ENCODE measurements around the gene USP15.

USP15 gene

GRCh38 chr12:62305778-62306177 is 45.6 kb downstream of the USP15 start:
- Histone ChIP-seq H3K36me3 (ENCODE audit: low read length) (peaks cover 59% of the 10 kb centered on the region), H3K79me2 (ENCODE audit: insufficient read depth, low read length) (peaks cover 54% of the 10 kb centered on the region)

DNA sequence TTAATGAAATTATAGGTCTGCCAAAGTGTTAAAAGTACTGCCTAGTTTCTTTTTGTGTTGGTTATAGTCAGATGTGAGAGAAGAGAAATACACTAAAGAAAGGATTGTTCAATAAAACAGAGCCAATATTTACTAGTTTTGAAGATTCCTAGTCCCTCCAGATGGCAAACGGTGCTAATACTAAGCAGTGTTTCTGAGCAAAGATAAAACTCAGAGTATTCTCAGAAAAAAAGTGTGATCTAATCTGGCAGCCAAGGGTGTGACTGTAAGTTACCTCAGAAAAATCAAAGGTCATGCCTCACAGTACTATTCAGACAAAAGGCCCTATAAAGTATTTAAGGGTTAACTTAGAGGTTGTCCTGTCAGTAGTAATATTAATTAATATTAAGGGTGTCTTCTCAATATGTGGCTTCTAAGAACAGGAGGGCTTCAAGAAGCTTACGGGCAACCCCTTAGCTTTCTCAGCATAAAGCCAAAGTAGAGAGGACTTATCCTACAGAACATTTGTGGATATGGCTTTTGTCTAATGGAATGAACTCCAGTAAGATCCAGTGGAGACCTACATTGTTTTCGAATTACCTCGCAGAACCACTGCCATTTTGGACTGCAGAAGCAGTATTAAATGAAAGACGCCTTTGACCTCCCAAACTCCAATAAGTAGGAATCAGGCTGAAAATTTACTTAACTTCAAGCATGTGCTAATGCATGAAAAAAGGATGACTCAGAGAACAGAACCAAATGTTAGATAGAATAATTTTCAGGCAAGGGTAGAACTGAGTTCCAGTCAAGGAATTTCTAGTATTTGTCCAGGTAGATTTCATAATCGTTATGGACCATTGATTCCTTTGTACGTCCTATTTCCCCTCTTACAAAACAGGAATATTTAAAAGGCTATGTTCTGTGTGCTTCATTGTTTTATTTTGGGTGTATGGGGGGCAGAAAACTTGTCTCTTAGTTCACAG is 46.6 kb downstream of the USP15 start:
- Histone ChIP-seq H3K9me2 (replicated peaks; ENCODE audit: insufficient read depth, low read length) (no peaks in the 10 kb centered on the region), H3K36me3 (ENCODE audit: low read length) (peaks cover 51% of the 10 kb centered on the region), H3K27ac (ENCODE audit: low read depth, low read length) (no peak overlapping the region), H4K20me1 (ENCODE audit: low read depth, low read length) (peaks cover 7% of the 10 kb centered on the region; the same call in 1 of the 2 replicates), H3K27me3 (ENCODE audit: low read length) (no peaks in the 10 kb centered on the region), H3K9ac (ENCODE audit: low read length) (no peak overlapping the region), H3K79me2 (ENCODE audit: insufficient read depth, low read length) (peaks cover 53% of the 10 kb centered on the region), H3K4me2 (ENCODE audit: low read depth, low read length, poor library complexity, severe bottlenecking) (no peak overlapping the region), H3K4me3 (ENCODE audit: insufficient read depth, low read length, poor library complexity, severe bottlenecking) (no peak overlapping the region), H3F3A (ENCODE audit: insufficient read depth) (no peaks in the 10 kb centered on the region; the same call in 1 of the 2 replicates), H3K9me3 (ENCODE audit: insufficient read depth, low read length) (no peaks in the 10 kb centered on the region), H2AFZ (ENCODE audit: low read depth, low read length, severe bottlenecking) (no peak overlapping the region)
- TF ChIP-seq EZH2phosphoT487 (conservative IDR thresholded peaks at IDR 0.05; ENCODE audit: low read length) = no peak
- TF ChIP-seq CTCF (IDR thresholded peaks at IDR 0.05; ENCODE audit: insufficient read depth, low read length, poor library complexity, severe bottlenecking) = no peak

More at GRCh38 chr12:62305778-62306177, 45.6 kb downstream of the USP15 start:
- TF ChIP-seq EZH2phosphoT487 (conservative IDR thresholded peaks at IDR 0.05; ENCODE audit: low read length) (no peak), CTCF (IDR thresholded peaks at IDR 0.05; ENCODE audit: insufficient read depth, low read length, poor library complexity, severe bottlenecking) (no peak)
- Histone ChIP-seq H3K27me3 (ENCODE audit: low read length) (no peaks in the 10 kb centered on the region), H3K9ac (ENCODE audit: low read length) (no peak overlapping the region), H3K9me2 (replicated peaks; ENCODE audit: insufficient read depth, low read length) (no peaks in the 10 kb centered on the region), H4K20me1 (ENCODE audit: low read depth, low read length) (peaks cover 3% of the 10 kb centered on the region), H3K4me2 (ENCODE audit: low read depth, low read length, poor library complexity, severe bottlenecking) (no peak overlapping the region), H3K27ac (ENCODE audit: low read depth, low read length) (no peak overlapping the region), H3K9me3 (ENCODE audit: insufficient read depth, low read length) (no peaks in the 10 kb centered on the region), H2AFZ (ENCODE audit: low read depth, low read length, severe bottlenecking) (no peak overlapping the region), H3K4me3 (ENCODE audit: insufficient read depth, low read length, poor library complexity, severe bottlenecking) (no peak overlapping the region), H3F3A (ENCODE audit: insufficient read depth) (0 out of 2 replicates have a peak, but pooled peaks cover 2% of the 10 kb centered on the region)

DNA sequence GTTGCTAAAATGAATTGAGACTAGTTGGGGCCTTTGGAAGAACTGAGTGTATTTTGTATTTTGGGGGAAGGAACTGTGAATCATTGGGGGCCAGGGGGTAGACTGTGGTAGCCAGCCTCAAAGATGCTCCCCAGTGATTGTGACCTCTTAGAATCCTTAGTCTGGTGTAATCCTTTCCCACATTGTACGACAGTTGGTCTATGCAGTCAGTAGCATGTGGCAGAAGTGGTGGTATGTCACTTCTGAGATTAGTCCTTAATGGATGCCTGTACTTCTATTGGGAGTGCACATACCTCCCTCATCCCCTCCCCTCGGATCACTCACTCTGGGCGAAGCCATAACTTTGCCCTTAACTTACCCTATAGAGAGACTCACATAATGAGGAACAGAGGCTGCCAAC is 48.0 kb downstream of the USP15 start:
- no peaks in the 10 kb centered on the region for H3K9me3 ChIP-seq (ENCODE audit: insufficient read depth, low read length)
- H2AFZ ChIP-seq (ENCODE audit: low read depth, low read length, severe bottlenecking) = no peak overlapping the region
- TF ChIP-seq CTCF (IDR thresholded peaks at IDR 0.05; ENCODE audit: insufficient read depth, low read length, poor library complexity, severe bottlenecking) (no peak), EZH2phosphoT487 (conservative IDR thresholded peaks at IDR 0.05; ENCODE audit: low read length) (no peak)
- peaks cover 47% of the 10 kb centered on the region for H3K36me3 ChIP-seq (ENCODE audit: low read length)
- peaks cover 52% of the 10 kb centered on the region for H3K79me2 ChIP-seq (ENCODE audit: insufficient read depth, low read length)
- no peaks in the 10 kb centered on the region; the same call in 1 of the 2 replicates for H3F3A ChIP-seq (ENCODE audit: insufficient read depth)
- H3K9me2 ChIP-seq (replicated peaks; ENCODE audit: insufficient read depth, low read length) = no peaks in the 10 kb centered on the region
- no peak overlapping the region for H3K4me2 ChIP-seq (ENCODE audit: low read depth, low read length, poor library complexity, severe bottlenecking)
- H3K9ac ChIP-seq (ENCODE audit: low read length) = no peak overlapping the region
- peaks cover 13% of the 10 kb centered on the region for H4K20me1 ChIP-seq (ENCODE audit: low read depth, low read length)
- H3K27ac ChIP-seq (ENCODE audit: low read depth, low read length) = no peak overlapping the region
- H3K27me3 ChIP-seq (ENCODE audit: low read length) = no peaks in the 10 kb centered on the region
- no peak overlapping the region for H3K4me3 ChIP-seq (ENCODE audit: insufficient read depth, low read length, poor library complexity, severe bottlenecking)
